Right ventricle myocardium superior (tissue), 1 donor: ENCODE data around the gene MFAP4. TPM values are rescaled to one million over a fixed set of nuclear protein-coding genes. Genes with fewer than 3 reads are reported as not detected.

ENCODE experiments used
- microRNA-seq: library from miRNA; unstranded; fragments of <30 nt; microRNA quantifications from one replicate; pipeline ENCODE4 v1.2.0, GENCODE V29; 2020
- total RNA-seq: library from RNA; stranded (reverse); fragmentation: NEBNext Ultra II Directional; extraction: Animal tissue kit (Norgen Biotek cat#: 25700); gene quantifications from one replicate; pipeline ENCODE4 v1.2.1, GENCODE V29; 2021
- donor health status: DM: no; HTN: yes; CAD: no; lungs with severe emphysema.

The MFAP4 gene
- total RNA-seq, 1 donor from 2014 or later, result 42.9 TPM

Small RNAs within 50 kb of the gene (microRNA-seq; reads per million reads assigned to microRNA genes)
- 74.1 reads per million, percentile 49 among the genes with 10 or more reads in this experiment for gene MIR1180

Other genes with a start within 250 kb of the MFAP4 start
- gene EPN2, start 149.8 kb downstream of the MFAP4 start, total RNA-seq, result 91.0 TPM
- 6.8 TPM for gene B9D1, start 24.5 kb downstream of the MFAP4 start, total RNA-seq
- 13.9 TPM for gene MAPK7, start 8.7 kb downstream of the MFAP4 start, total RNA-seq
- 2.2 TPM for gene RNF112, start 24.0 kb upstream of the MFAP4 start, total RNA-seq
- gene SLC47A1, start 146.7 kb upstream of the MFAP4 start, total RNA-seq, result 3.7 TPM